GM21390 (cell line): ENCODE results near the gene LARP1.
"Not testable (repeated sequence)": the region's sequence is repeated elsewhere in the genome, so short reads cannot be mapped to it uniquely, and the experiment has no call there.

Experiments used
- ATAC-seq: cut with Tn5 transposase; IDR thresholded peaks from one replicate; pipeline ENCODE4 v1.9.1; 2021; ENCODE audit not compliant: unreplicated experiment

Gene LARP1

DNA sequence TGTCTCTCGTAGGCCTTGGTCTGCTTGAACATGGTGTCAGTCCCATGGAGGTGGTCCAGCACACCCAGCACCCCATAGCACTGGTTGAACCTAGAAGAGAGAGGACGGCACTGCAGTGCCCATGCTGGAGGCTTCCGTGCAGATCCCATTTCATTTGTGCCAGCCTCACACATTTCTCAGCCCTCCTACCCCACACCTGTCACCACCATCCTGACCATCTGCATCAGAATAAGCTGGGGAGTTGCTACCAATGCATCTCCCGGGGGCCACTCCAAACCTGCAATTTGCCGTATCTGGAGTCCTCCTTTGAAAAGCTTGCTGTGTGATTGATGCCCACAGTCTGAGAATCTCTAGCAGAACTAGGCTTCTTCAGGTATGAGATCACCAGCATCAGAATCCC is 65.2 kb downstream of the LARP1 start:
- ATAC-seq = no peak

DNA sequence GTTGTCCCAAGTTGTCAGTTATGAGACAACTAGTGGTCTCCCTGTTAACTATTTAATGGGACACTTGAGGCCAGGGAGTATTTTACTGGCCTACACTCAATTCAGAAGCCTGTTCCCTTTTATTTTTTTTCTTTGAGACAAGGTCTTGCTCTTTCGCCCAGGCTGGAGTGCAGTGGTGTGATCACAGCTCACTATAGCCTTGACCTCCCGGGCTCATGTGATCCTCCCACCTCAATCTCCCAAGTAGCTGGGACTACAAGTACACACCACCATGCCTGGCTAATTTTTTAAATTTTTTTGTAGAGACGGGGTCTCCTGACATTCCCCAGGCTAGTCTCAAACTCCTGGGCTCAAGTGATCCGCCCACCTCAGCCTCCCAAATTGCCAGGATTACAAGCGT is 67.7 kb downstream of the LARP1 start:
- ATAC-seq = not testable (repeated sequence)

DNA sequence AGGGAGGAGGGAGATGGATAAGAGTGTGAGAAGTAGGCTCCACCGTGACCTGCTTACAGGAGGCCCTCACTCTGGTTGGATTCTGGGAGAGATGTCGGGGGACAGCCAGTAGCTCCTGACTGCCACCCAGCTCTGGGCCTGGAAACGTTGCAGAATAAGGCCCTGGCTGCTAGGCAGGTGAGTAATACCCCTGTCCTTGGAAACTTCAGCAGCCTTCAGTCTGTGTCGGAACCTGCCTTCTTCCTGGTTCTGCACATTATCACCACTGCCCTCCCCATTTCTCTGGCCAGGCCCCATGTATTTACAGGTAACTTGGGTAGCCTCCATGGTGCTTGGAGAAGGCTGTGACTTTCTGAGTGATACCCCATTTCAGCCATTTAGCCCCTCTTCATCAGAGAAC is 68.4 kb downstream of the LARP1 start:
- no peak for ATAC-seq

DNA sequence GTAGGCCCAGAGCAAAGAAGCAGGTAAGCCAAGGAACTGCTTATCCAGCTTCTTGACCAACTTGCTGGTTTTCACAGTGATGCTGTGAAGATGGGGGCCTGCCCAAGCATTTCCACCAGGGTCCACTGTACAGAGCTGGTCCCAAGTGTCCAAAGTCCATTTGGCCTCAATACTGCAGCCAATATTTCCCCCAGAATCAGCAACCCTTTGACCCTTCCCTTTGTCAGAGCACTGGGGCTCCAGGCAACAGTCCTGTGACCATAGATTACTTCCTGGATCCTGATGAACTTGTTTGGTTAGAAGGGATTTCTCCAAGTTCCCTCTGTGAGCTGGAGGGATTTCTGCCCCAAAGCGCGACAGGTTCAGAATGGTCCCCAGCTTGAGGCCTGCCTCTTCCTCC is 68.9 kb downstream of the LARP1 start:
- no peak for ATAC-seq

DNA sequence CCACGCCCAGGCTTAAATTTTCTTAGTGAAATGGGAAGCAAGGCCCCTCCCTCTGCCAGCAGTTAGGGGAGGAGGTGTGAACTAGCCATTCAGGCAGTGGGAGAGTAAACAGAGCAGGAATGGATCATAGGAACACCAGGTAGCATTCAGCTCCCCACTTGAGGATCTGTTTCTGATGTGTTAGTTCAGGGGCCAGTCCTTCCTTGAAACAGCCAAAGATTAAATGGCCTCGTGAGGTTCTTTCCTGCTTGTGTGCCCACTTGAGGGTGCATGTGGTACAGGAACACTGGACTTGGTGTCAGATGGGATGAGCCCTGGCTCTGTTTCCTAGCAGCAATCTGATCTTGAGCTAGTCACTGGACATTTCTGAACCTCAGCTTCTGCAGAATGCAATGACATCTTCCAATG is 74.0 kb downstream of the LARP1 start:
- no peak for ATAC-seq

DNA sequence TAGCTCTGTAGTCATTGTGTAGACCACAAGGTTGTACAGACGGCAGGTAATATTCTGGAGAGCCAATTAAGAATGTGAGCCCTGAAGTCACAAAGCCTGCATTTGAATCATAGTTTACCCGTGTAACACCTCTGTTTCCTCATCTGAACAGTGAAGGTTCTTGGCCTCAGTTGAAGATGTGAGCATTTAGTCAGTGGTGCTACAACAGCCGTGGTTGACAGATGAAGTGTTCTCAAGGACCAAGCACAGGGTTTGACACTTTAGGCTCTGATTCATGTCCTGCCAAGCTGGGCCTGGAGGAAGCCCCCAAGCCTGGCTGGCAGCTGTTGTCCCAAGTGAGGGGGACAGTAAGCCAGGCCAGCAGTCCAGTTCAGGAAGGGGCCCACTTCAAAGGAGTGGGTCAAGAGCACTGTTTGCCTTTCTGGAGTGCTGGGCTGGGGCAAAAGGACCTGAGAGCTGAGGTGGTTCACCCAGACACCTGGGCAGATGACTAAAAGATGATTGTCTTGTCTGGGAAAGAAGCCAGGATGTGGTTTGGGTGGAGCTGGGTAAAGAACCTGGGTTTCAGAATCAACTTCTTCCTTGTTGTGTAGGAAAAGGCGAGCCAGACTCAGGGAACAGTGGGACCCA is 74.5 kb downstream of the LARP1 start:
- no peak for ATAC-seq

DNA sequence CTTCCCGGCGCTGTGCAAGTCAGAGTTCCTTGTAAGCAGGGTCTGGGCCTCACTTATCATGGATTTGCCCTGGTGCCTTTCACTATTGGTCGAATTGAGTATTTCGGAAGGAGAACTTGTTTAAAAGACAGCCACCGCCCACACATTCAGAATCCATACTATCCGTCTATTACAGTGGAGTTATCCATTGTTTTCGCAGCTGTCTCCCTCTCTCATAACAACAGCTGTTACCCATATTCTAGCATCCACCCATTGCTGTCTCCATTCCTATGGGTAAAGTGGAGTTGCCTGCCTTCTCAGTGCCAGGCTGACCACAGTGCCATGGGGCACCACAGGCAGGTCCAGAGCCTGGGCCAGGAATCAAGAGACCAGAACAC is 75.0 kb downstream of the LARP1 start:
- no peak for ATAC-seq

DNA sequence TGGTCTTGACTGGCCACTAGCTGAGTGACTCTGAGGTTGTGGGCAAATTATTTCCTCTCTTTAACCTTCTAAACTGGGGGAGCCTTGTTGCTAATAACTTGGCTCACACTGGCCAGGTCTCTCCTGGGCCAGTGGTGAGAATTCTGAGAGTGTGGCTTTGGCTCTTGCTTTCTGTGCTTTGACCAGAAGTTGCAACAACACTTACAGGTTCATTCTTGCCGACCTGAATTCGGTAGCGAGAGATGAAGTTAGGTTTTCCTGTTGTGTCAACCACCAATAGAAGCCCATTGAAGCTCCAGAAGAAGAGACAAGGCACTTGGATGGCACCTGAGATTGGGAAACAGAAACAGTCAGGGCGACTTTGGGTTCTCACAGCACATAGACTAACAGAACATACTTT is 75.4 kb downstream of the LARP1 start:
- ATAC-seq = no peak

DNA sequence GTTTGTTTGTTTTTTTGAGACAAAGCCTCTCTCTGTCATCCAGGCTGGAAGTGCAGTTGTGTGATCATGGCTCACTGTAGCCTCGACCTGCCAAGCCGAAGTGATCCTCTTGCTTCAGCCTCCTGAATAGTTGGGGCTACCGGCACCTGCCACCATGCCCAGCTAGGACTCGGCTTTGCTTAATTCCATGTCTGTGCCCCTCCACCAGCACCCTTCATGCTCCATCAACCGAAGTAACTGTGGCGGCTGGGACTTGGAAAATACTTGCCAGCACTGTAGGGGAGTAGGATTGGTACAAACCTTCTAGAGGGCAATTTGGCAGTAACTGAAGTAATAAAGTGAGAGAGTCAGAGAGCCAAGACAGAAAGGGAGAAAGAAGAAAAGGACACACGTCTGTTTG is 76.3 kb downstream of the LARP1 start:
- ATAC-seq = no peak

DNA sequence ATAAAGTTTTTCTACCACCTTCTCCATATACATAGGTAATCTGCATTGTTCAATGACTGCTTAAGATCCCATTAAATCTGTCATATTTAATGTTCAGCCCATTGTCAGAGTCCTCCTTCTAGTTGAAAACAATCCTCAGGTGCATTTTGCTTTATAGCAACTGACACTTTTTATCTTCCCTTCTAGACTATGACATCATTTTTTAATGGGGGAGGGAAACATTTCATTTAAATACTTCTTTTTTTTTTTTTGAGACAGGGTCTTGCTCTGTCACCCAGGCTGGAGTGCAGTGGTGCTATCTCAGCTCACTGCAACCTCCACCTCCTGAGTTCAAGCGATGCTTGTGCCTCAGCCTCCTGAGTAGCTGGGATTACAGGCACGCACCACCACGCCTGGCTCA is 77.6 kb downstream of the LARP1 start:
- ATAC-seq = not testable (repeated sequence)

DNA sequence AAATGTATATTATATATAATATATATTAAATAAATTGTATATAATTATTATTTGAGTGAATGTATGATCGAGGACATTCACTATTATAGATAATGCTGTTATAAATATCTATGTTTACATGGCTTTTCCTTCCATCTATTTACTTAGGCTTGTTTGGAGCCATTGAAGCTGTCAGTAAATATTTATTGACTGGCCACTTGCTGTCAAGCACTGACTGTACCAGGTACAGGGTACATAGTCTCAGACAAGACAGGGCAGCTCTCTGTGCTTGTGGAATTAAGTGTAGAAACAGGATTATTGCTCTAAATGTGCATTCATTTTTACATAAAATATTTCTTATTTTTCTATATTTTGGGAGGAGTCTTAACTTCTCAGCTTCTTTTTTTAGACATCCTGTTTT is 78.9 kb downstream of the LARP1 start:
- ATAC-seq = no peak

DNA sequence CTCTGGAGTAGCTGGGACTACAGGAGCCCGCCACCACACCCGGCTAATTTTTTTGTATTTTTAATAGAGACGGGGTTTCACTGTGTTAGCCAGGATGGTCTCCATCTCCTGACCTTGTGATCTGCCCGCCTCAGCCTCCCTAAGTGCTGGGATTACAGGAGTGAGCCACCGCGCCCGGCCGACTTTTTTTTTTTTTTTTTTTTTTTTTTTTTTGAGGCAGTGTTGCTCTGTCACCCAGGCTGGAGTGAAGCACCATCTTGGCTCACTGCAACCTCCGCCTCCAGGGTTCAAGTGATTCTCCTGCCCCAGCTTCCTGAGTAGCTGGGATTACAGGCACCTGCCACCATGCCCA is 80.5 kb downstream of the LARP1 start:
- not testable (repeated sequence) for ATAC-seq

DNA sequence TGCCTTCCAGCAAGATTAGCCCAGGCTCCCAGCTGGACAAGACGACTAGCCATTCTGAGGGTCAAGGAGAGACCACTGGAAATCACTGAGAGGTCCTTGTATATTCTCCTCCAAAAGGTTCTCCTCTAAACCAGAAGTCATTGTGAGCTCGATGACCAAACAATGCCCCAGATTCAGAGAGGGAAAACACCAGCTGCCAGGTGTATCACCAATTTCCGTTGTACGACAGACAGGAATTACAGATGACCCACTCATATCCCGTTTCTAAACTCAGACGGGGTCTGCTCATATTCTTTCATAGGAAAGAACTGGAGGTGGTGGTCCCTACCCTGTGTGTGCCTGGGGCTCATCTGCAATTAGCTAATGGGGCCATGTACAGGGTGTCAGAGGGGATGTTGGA is 81.0 kb downstream of the LARP1 start:
- ATAC-seq = no peak

DNA sequence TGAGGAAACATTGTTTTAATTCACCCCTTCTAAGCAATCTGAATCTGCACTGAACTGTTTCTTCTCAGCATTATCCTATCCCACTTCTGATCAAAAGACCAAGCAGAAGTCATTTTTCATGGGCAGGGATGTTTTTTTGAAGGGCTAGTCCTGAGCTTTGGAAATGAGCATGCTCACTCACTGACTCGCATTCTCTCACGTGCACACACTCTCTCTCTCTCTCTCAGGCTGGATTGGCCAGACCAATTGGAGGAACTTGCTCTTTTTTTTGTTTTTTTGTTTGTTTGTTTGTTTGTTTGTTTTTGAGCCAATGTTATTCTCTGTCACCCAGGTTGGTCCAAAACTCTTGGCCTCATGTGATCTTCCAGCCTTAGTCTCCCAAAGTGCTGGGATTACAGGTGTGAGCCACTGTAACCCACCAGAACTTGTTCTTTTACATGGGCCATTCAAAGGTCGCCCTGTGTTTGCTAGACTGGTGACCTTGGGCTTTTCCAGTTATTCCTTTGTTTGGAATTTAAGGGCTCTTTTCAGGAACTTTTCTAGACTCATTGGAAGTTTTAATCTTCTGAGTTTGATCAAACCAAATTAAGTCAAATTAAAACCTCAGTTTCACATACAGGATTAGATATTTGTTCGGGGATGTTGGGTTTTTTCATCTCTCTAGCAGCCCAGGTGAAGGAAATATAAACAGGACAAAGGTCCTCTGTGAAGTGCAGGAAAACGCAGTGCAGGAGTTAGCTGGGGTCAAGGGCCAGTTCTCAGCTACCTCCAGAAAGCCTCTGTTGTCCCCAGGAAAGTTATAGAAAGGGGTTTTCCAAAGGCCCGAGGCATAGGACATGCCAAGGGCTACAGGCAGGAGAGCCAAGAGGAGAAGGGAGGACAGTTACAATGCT is 82.1 kb downstream of the LARP1 start:
- no peak for ATAC-seq

DNA sequence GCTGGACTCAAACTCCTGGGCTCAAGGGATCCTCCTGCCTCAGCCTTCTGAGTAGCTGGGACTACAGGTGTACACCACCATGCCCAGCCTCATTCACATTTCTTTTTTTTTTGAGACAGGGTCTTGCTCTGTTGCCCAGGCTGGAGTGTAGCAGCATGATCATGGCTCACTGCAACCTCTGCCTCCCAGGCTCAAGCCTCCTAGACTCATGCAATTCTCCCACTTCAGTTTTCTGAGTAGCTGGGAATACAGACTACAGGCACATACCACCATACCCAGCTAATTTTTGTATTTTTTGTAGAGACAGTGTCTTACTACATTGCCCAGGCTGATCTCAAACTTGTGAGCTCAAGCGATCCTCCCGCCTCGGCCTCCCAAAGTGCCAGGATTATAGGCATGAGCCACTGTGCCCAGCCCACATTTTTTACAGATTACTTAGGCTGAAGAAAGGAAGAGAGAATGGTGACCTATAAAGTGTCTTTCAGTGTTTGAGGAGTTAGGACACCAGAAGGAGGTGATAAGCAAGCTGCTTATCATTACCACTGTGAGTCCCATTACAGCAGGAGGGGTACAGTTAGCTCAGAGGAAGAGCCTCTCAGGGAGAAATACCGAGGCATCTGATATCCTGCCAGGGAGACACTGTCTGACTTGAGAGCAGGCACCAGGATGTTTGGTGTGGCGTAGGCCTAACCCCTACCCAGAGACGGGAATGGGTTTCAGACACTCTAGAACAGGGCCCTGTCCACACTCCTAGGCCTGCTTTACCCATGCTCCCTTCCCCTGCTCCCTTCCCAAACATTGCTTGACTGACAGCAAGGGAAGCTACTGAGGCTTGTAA is 85.5 kb downstream of the LARP1 start:
- ATAC-seq = no peak

DNA sequence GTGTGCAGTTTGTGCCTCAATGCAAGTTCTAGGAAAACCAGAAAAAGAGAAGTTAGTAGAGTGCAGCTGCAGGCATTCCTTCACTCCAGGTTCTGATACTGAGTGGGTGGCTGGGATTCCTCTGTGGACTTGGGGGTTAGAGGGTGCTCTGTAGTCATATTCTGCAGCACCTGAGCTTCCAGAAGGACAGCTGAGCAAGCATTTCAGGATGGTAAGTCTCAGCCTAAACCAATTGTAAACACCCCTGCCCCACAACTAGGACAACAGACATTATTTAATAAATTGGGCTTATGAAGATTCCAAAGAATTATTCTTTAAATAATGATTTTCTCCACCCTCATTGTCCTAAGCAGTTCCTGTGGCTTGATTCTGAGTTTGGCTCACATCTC is 86.1 kb downstream of the LARP1 start:
- ATAC-seq = no peak

DNA sequence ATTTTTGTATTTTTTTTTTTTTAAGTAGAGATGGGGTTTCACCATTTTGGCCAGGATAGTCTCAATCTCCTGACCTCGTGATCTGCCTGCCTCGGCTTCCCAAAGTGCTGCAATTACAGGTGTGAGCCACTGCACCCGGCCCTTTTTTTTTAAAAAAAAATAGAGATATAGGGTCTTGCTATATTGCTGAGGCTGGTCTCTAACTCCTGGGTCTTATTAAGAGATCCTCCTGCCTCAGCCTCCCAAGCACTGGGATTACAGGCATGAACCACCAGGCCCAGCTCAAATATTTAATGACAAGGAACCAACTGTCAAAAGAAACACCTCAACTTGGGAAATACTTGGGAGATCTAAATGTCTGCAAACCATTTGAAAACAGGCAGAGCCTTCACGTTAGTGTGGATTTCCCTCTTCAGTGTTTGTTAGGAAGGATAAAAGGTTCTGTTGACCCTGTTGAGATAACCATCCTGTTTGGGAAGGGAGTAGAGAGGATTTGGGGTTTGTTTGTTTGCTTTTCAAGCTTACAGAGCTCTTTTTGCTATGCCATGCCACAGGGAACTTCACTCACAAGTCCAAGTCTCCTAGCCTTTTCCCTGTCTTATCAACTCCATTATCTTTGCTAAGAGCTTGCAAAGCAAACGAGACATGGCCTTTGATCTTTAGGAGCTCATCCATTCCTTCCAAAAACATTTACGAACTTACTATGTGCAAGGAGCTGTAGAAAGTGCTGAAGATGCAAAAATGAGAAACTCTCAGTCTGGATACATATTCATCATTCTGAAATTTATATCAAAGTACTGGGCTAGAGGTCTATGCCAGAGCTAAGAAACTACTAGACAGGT is 87.7 kb downstream of the LARP1 start:
- no peak for ATAC-seq

DNA sequence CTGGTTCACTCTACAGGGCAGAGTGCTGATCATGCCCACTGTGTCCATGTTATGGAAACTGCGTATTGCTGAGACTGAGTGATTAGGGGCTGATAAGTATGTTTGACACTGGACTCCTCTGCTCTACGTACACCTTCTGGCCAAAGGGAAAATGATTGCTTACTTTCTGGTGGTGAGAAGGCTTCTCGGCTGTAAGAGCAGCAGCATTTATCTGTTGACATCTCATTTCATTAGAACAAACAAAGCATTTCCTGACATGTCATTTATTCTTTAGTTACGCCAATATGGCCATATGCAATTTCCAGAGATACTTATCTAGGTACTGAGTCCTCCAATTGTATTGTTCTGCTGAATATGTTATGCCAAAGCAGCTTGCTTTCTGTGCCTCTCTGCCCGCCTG is 89.6 kb downstream of the LARP1 start:
- no peak for ATAC-seq

DNA sequence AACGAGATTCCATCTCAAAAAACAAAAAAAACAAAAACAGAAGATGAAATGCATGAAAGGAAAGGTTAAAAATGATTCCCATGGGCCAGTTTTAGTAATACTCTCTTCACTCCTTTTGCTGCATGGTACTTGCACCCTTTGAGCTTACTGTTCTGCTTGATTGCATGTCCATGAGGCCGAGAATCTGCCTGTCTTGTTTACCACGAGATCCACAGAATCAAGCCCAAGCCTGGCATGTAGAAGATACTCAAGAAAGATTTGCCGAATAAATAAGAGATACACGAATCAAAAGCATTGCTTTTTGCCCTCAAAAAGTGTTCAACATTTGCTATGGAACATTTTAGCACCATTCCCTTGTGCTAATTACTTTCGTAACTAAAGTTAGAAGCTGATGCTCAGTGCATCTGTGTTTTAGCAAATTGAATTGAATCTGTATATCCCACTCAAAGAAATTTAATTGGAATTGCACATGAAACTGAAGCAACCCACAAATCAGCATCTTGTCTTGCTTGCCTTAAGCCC is 94.1 kb downstream of the LARP1 start:
- no peak for ATAC-seq

DNA sequence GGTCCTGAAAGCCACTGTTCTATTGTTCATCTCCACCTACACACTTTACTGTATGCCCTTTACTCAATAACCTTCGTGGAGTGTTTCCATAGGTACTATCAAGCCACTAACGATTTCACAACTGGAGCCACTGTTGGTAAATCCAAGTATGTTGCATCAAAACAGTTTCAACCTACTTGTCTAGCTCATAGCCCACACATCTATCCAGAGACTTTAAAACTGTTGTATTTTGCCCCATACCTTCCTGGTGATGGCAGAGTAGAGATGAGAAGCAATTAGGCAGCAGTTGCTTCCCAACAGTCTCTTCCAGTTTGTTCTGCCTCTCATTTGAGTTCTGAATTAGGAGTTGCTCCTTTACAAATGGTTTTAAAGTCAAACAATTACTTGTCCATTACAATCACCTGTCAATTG is 94.6 kb downstream of the LARP1 start:
- ATAC-seq = no peak
